HUES64 (cell line): ENCODE measurements around the gene TBC1D2.
A peak's percentile ranks its signal among the peaks of the same experiment; 100 is the strongest.

Experiments used
- H3K27ac ChIP-seq: 2 replicates; pipeline ENCODE4 v1.7.0; 2013; ENCODE audit warnings: low read depth, low read length, inconsistent platforms
- H3K27me3 ChIP-seq: 2 replicates; pipeline ENCODE4 v1.6.1; 2013; ENCODE audit warnings: mild to moderate bottlenecking, low read length; ENCODE audit not compliant: insufficient read depth
- H3K36me3 ChIP-seq: 2 replicates; pipeline ENCODE4 v1.6.1; 2013; ENCODE audit warnings: mild to moderate bottlenecking, low read length; ENCODE audit not compliant: insufficient read depth
- H3K4me1 ChIP-seq: 2 replicates; pipeline ENCODE4 v1.6.1; 2013; ENCODE audit warnings: mild to moderate bottlenecking, low read length, moderate library complexity; ENCODE audit not compliant: insufficient read depth
- H3K4me3 ChIP-seq: 2 replicates; pipeline ENCODE4 v1.5.1; 2013; ENCODE audit warnings: mild to moderate bottlenecking, low read length, moderate library complexity
- H3K9ac ChIP-seq: 2 replicates; pipeline ENCODE4 v1.6.1; 2013; ENCODE audit warnings: mild to moderate bottlenecking, low read depth, low read length
- H3K9me3 ChIP-seq: 2 replicates; pipeline ENCODE4 v1.6.1; 2013; ENCODE audit warnings: low read depth, low read length; ENCODE audit not compliant: insufficient read depth
- WGBS: fragments of 150-250, 120-280 bp; methylation state at CpG from one replicate; pipeline ENCODE4 v1.1.7; 2013; ENCODE audit warnings: missing lambda C conversion rate; 5-methylcytosine and 5-hydroxymethylcytosine counted together

Gene TBC1D2

GRCh38 chr9:98226957-98227356, 28.5 kb downstream of the TBC1D2 start:
- Histone ChIP-seq H3K4me1 (peaks cover 3% of the 10 kb centered on the region; the same call in 1 of the 2 replicates), H3K9me3 (no peaks in the 10 kb centered on the region), H3K27me3 (no peaks in the 10 kb centered on the region), H3K36me3 (peaks cover 37% of the 10 kb centered on the region), H3K4me3 (no peak overlapping the region), H3K27ac (no peak overlapping the region), H3K9ac (no peak overlapping the region)
- WGBS, result 91% methylated on average over 4 of the region's 4 CpGs

GRCh38 chr9:98226516-98226915, 28.9 kb downstream of the TBC1D2 start:
- Histone ChIP-seq H3K4me3 (no peak overlapping the region), H3K4me1 (peaks cover 3% of the 10 kb centered on the region; the same call in 1 of the 2 replicates), H3K9me3 (no peaks in the 10 kb centered on the region), H3K9ac (no peak overlapping the region), H3K27me3 (no peaks in the 10 kb centered on the region), H3K36me3 (peaks cover 33% of the 10 kb centered on the region), H3K27ac (no peak overlapping the region)
- 71% methylated on average over 1 of the region's 1 CpG for WGBS

GRCh38 chr9:98225015-98225442, 30.4 kb downstream of the TBC1D2 start:
- Histone ChIP-seq H3K27me3 (no peaks in the 10 kb centered on the region), H3K9me3 (no peaks in the 10 kb centered on the region), H3K4me3 (no peak overlapping the region), H3K4me1 (peaks cover 8% of the 10 kb centered on the region), H3K9ac (no peak overlapping the region), H3K36me3 (peaks cover 32% of the 10 kb centered on the region), H3K27ac (no peak overlapping the region)
- 95% methylated on average over 6 of the region's 6 CpGs for WGBS

- Histone ChIP-seq H3K27ac (no peak overlapping the region), H3K27me3 (no peaks in the 10 kb centered on the region), H3K9ac (no peak overlapping the region), H3K9me3 (no peaks in the 10 kb centered on the region), H3K4me3 (no peak overlapping the region), H3K36me3 (peaks cover 13% of the 10 kb centered on the region), H3K4me1 (peaks cover 18% of the 10 kb centered on the region)
- WGBS, result 89% methylated on average over 5 of the region's 5 CpGs
These were observed 32.4 kb downstream of the TBC1D2 start for GRCh38 chr9:98222885-98223691.

GRCh38 chr9:98220911-98221310, 34.5 kb downstream of the TBC1D2 start:
- H3K9me3 ChIP-seq, result no peaks in the 10 kb centered on the region
- no peak overlapping the region for H3K4me3 ChIP-seq
- peaks cover 7% of the 10 kb centered on the region for H3K36me3 ChIP-seq
- no peak overlapping the region for H3K27ac ChIP-seq
- 96% methylated on average over 21 of the region's 21 CpGs for WGBS
- H3K9ac ChIP-seq, result no peak overlapping the region
- H3K27me3 ChIP-seq, result no peaks in the 10 kb centered on the region
- peaks cover 21% of the 10 kb centered on the region for H3K4me1 ChIP-seq

- H3K4me1 ChIP-seq, result peaks cover 21% of the 10 kb centered on the region
- 89% methylated on average over 11 of the region's 11 CpGs for WGBS
- no peaks in the 10 kb centered on the region for H3K9me3 ChIP-seq
- peaks cover 5% of the 10 kb centered on the region for H3K36me3 ChIP-seq
- no peak overlapping the region for H3K9ac ChIP-seq
- no peaks in the 10 kb centered on the region for H3K27me3 ChIP-seq
- peak overlapping the region; percentile 95; the same call in 1 of the 2 replicates for H3K27ac ChIP-seq
- no peak overlapping the region for H3K4me3 ChIP-seq
These were observed 35.6 kb downstream of the TBC1D2 start for GRCh38 chr9:98219794-98220370.

- Histone ChIP-seq H3K4me3 (no peak overlapping the region), H3K27me3 (no peaks in the 10 kb centered on the region), H3K9ac (peak overlapping the region; percentile 15; the same call in 1 of the 2 replicates), H3K4me1 (peaks cover 21% of the 10 kb centered on the region), H3K36me3 (peaks cover 5% of the 10 kb centered on the region; the same call in 1 of the 2 replicates), H3K27ac (peak overlapping the region; percentile 95), H3K9me3 (no peaks in the 10 kb centered on the region)
- 91% methylated on average over 7 of the region's 7 CpGs for WGBS
These were observed 36.1 kb downstream of the TBC1D2 start for GRCh38 chr9:98219364-98219716.

- H3K27me3 ChIP-seq, result no peaks in the 10 kb centered on the region
- H3K36me3 ChIP-seq, result peaks cover 8% of the 10 kb centered on the region
- H3K4me3 ChIP-seq, result no peak overlapping the region
- peak overlapping the region; percentile 37; the same call in 1 of the 2 replicates for H3K9ac ChIP-seq
- peak overlapping the region; percentile 95 for H3K27ac ChIP-seq
- peaks cover 21% of the 10 kb centered on the region for H3K4me1 ChIP-seq
- 63% methylated on average over 11 of the region's 11 CpGs for WGBS
- H3K9me3 ChIP-seq, result no peaks in the 10 kb centered on the region
These were observed 36.7 kb downstream of the TBC1D2 start for GRCh38 chr9:98218562-98219363.

- 96% methylated on average over 2 of the region's 2 CpGs for WGBS
- H3K36me3 ChIP-seq, result peaks cover 19% of the 10 kb centered on the region
- H3K27ac ChIP-seq, result 0 out of 2 replicates have a peak overlapping the region, but pooled peaks have one; percentile 8
- no peak overlapping the region for H3K9ac ChIP-seq
- H3K27me3 ChIP-seq, result no peaks in the 10 kb centered on the region
- peaks cover 18% of the 10 kb centered on the region for H3K4me1 ChIP-seq
- H3K9me3 ChIP-seq, result no peaks in the 10 kb centered on the region
- no peak overlapping the region for H3K4me3 ChIP-seq
These were observed 38.2 kb downstream of the TBC1D2 start for GRCh38 chr9:98217255-98217654.

- no peaks in the 10 kb centered on the region for H3K27me3 ChIP-seq
- peaks cover 18% of the 10 kb centered on the region for H3K4me1 ChIP-seq
- no peak overlapping the region for H3K4me3 ChIP-seq
- no peaks in the 10 kb centered on the region for H3K9me3 ChIP-seq
- 89% methylated on average over 3 of the region's 3 CpGs for WGBS
- H3K36me3 ChIP-seq, result peaks cover 19% of the 10 kb centered on the region
- H3K9ac ChIP-seq, result no peak overlapping the region
- no peak overlapping the region for H3K27ac ChIP-seq
These were observed 39.1 kb downstream of the TBC1D2 start for GRCh38 chr9:98216391-98216790.

- H3K27me3 ChIP-seq, result no peaks in the 10 kb centered on the region
- H3K4me1 ChIP-seq, result peaks cover 18% of the 10 kb centered on the region
- 90% methylated on average over 9 of the region's 9 CpGs for WGBS
- no peaks in the 10 kb centered on the region for H3K9me3 ChIP-seq
- no peak overlapping the region for H3K27ac ChIP-seq
- no peak overlapping the region for H3K4me3 ChIP-seq
- no peak overlapping the region for H3K9ac ChIP-seq
- peaks cover 19% of the 10 kb centered on the region for H3K36me3 ChIP-seq
These were observed 39.6 kb downstream of the TBC1D2 start for GRCh38 chr9:98215821-98216220.
